G401 (cell line): ENCODE measurements around the gene FCN1. TPM values are rescaled to one million over a fixed set of nuclear protein-coding genes. Genes with fewer than 3 reads are reported as not detected.
"Not testable (repeated sequence)": the region's sequence is repeated elsewhere in the genome, so short reads cannot be mapped to it uniquely, and the experiment has no call there.

Source experiments
- DNase-seq: peaks from one replicate; pipeline ENCODE4 v3.0.0-alpha.2; 2015; ENCODE audit warnings: low spot score
- in situ Hi-C: cut with HindIII; loops from 2 replicates; pipeline ENCODE4 v1.10.0; 2016; ENCODE audit warnings: low sequenced_read_pairs, mixed read lengths
- total RNA-seq: library from RNA; depleted of rRNA; stranded (reverse); fragments of >200 nt; shearing (Covaris generic); gene quantifications from 2 replicates; pipeline ENCODE4 v1.2.3, GENCODE V29; 2014; rRNA removed

FCN1 gene
- not detected in 2 replicates for total RNA-seq

GRCh38 chr9:134917431-134918373 is at the start of gene FCN1:
Gene FCN1 (minus strand): TSS chr9:134917912. CDS start chr9:134917871, 41 bp downstream.
- in situ Hi-C loops = no loop called here
- DNase-seq = no peak

- no peak for DNase-seq
- in situ Hi-C loops = no loop called here
Measured at GRCh38 chr9:134966697-134967546, 49.2 kb upstream of the FCN1 start.

- DNase-seq = no peak
- in situ Hi-C loops = no loop called here
Measured at GRCh38 chr9:134966270-134966669, 48.6 kb upstream of the FCN1 start.

GRCh38 chr9:134965851-134966250 is 48.1 kb upstream of the FCN1 start:
- no peak for DNase-seq
- in situ Hi-C loops = no loop called here

- in situ Hi-C loops = no loop called here
- no peak for DNase-seq
Measured at GRCh38 chr9:134965411-134965810, 47.7 kb upstream of the FCN1 start.

- DNase-seq = no peak
- in situ Hi-C loops = no loop called here
Measured at GRCh38 chr9:134964271-134965055, 46.8 kb upstream of the FCN1 start.

- DNase-seq = no peak
- in situ Hi-C loops = no loop called here
Measured at GRCh38 chr9:134963546-134963945, 45.8 kb upstream of the FCN1 start.

GRCh38 chr9:134962973-134963364 is 45.3 kb upstream of the FCN1 start:
- no peak for DNase-seq

GRCh38 chr9:134962065-134962972 is 44.6 kb upstream of the FCN1 start:
- in situ Hi-C loops = no loop called here
- no peak for DNase-seq

More at GRCh38 chr9:134962973-134963364, 45.3 kb upstream of the FCN1 start:
- in situ Hi-C loops = no loop called here

- no peak for DNase-seq
- in situ Hi-C loops = no loop called here
Measured at GRCh38 chr9:134961331-134962064, 43.8 kb upstream of the FCN1 start.

- in situ Hi-C loops = no loop called here
- no peak for DNase-seq
Measured at GRCh38 chr9:134960701-134961181, 43.0 kb upstream of the FCN1 start.

- in situ Hi-C loops = no loop called here
- DNase-seq = no peak
Measured at GRCh38 chr9:134959971-134960310, 42.2 kb upstream of the FCN1 start.

GRCh38 chr9:134959126-134959970 is 41.6 kb upstream of the FCN1 start:
- in situ Hi-C loops = no loop called here
- DNase-seq = no peak

GRCh38 chr9:134957945-134958227 is 40.2 kb upstream of the FCN1 start:
- in situ Hi-C loops = no loop called here
- no peak for DNase-seq

- in situ Hi-C loops = no loop called here
- no peak for DNase-seq
Measured at GRCh38 chr9:134957165-134957944, 39.6 kb upstream of the FCN1 start.

GRCh38 chr9:134956387-134956786 is 38.7 kb upstream of the FCN1 start:
- DNase-seq, in situ Hi-C loops: not testable (repeated sequence)
